Stimulated activated CD4-positive, alpha-beta T cell treated with anti-CD3 and anti-CD28 coated beads, Interleukin-2, amount 100 ng/mL, for 48 hours (primary cell): ENCODE results near the gene PITPNM1.
"Not testable (repeated sequence)": the region's sequence is repeated elsewhere in the genome, so short reads cannot be mapped to it uniquely, and the experiment has no call there.

Experiments
- DNase-seq, 2 donors: peaks; one replicate each; pipeline ENCODE4 v3.0.0-alpha.2; 2020

Gene PITPNM1

GRCh38 chr11:67522844-67523555, 17.8 kb upstream of the PITPNM1 start, which contains the start of gene CABP2:
TSS of gene CABP2 (minus strand) at chr11:67523446. CDS start at chr11:67523326, 120 bp downstream.
- no peak for DNase-seq

GRCh38 chr11:67522338-67522737, 17.2 kb upstream of the PITPNM1 start:
- DNase-seq, result no peak

GRCh38 chr11:67521924-67522323, 16.8 kb upstream of the PITPNM1 start:
- DNase-seq, result no peak

- no peak for DNase-seq
These were observed 16.0 kb upstream of the PITPNM1 start for GRCh38 chr11:67520856-67521824.

GRCh38 chr11:67519726-67520125, 14.6 kb upstream of the PITPNM1 start:
- DNase-seq, result no peak

GRCh38 chr11:67517784-67518552, 12.8 kb upstream of the PITPNM1 start:
- DNase-seq, result no peak

- DNase-seq, result no peak
These were observed 11.6 kb upstream of the PITPNM1 start for GRCh38 chr11:67516806-67517205.

- no peak for DNase-seq
These were observed 9.0 kb upstream of the PITPNM1 start for GRCh38 chr11:67514116-67514515.

GRCh38 chr11:67511558-67511957, 6.4 kb upstream of the PITPNM1 start:
- DNase-seq, result not testable (repeated sequence)

GRCh38 chr11:67510023-67510345, 4.8 kb upstream of the PITPNM1 start:
- no peak for DNase-seq

- peak; percentile 98 for DNase-seq
These were observed 3.4 kb upstream of the PITPNM1 start for GRCh38 chr11:67508486-67509121.

- peak; percentile 98 for DNase-seq
These were observed 2.8 kb upstream of the PITPNM1 start, which contains the start of gene CDK2AP2 for GRCh38 chr11:67507864-67508485. TSS of gene CDK2AP2 (minus strand) at chr11:67508162. CDS start at chr11:67508082, 80 bp downstream.

- DNase-seq, result no peak
These were observed 2.2 kb upstream of the PITPNM1 start for GRCh38 chr11:67507242-67507863.

GRCh38 chr11:67506426-67507051, 1.4 kb upstream of the PITPNM1 start:
- DNase-seq, result no peak

- peak; percentile 89 to 93 for DNase-seq
These were observed 638 bp upstream of the PITPNM1 start for GRCh38 chr11:67505605-67506396.

GRCh38 chr11:67504005-67504949, 886 bp downstream of the PITPNM1 start:
- DNase-seq, result peak in 1 of 2 donors; percentile 23

GRCh38 chr11:67503119-67504004, 1.8 kb downstream of the PITPNM1 start:
- no peak for DNase-seq
